Mesenchymal stem cell (in vitro differentiated cells and primary cell): ENCODE measurements around the gene C5orf34.
"Not testable (repeated sequence)": the region's sequence is repeated elsewhere in the genome, so short reads cannot be mapped to it uniquely, and the experiment has no call there.

Experiments
- DNase-seq: peaks from one replicate; pipeline ENCODE4 v3.0.0-alpha.2; 2013
- H2AFZ ChIP-seq: one replicate; pipeline ENCODE4 v1.6.1; 2013; ENCODE audit warnings: low read depth, mild to moderate bottlenecking, control low read depth, inconsistent platforms, low read length, moderate library complexity
- H2AK5ac ChIP-seq: 2 replicates; pipeline ENCODE4 v1.6.1; 2013; ENCODE audit warnings: low read length, moderate library complexity, mild to moderate bottlenecking, inconsistent platforms; ENCODE audit not compliant: severe bottlenecking
- H2BK120ac ChIP-seq: one replicate; pipeline ENCODE4 v1.6.1; 2013; ENCODE audit warnings: low read depth, mild to moderate bottlenecking, inconsistent platforms, low read length, moderate library complexity
- H2BK12ac ChIP-seq, 2 experiments: one replicate each; pipeline ENCODE4 v1.6.1; 2013; ENCODE audit warnings: inconsistent platforms in 2 of 2, low read length in 2 of 2, mild to moderate bottlenecking in 2 of 2, moderate library complexity in 2 of 2, control low read depth in 1 of 2
- H2BK15ac ChIP-seq: one replicate; pipeline ENCODE4 v1.6.1; 2013; ENCODE audit warnings: mild to moderate bottlenecking, low read depth, inconsistent platforms; ENCODE audit not compliant: poor library complexity, severe bottlenecking
- H2BK5ac ChIP-seq: 2 replicates; pipeline ENCODE4 v1.6.1; 2013; ENCODE audit warnings: low read depth, mild to moderate bottlenecking, low read length, control low read depth, inconsistent platforms; ENCODE audit not compliant: poor library complexity, severe bottlenecking
- H3K14ac ChIP-seq, 2 experiments: one replicate each; pipeline ENCODE4 v1.6.1; 2013; ENCODE audit warnings: inconsistent platforms in 2 of 2, low read length in 2 of 2, control low read depth in 1 of 2, mild to moderate bottlenecking in 1 of 2, moderate library complexity in 1 of 2
- H3K18ac ChIP-seq, 2 experiments: one replicate each; pipeline ENCODE4 v1.6.1; 2013; ENCODE audit warnings: inconsistent platforms in 2 of 2, low read length in 2 of 2, control low read depth in 1 of 2, low read depth in 1 of 2, mild to moderate bottlenecking in 1 of 2
- H3K23ac ChIP-seq, 2 experiments: one replicate each; pipeline ENCODE4 v1.6.1; 2013; ENCODE audit warnings: inconsistent platforms in 2 of 2, low read length in 2 of 2, mild to moderate bottlenecking in 2 of 2, moderate library complexity in 2 of 2, control low read depth in 1 of 2
- H3K27ac ChIP-seq: 2 replicates; pipeline ENCODE4 v1.5.1; 2013; ENCODE audit warnings: mild to moderate bottlenecking, moderate library complexity, low read length, control low read depth, inconsistent platforms; ENCODE audit not compliant: poor library complexity, severe bottlenecking
- H3K27me3 ChIP-seq, 2 experiments: 2 replicates each; pipeline versions ENCODE4 v1.6.1 to v1.7.0; 2013; ENCODE audit warnings: low read length in 2 of 2, mild to moderate bottlenecking in 2 of 2, moderate library complexity in 2 of 2, control low read depth in 1 of 2, inconsistent platforms in 1 of 2; ENCODE audit not compliant: control insufficient read depth in 1 of 2, insufficient read depth in 1 of 2
- H3K36me3 ChIP-seq, 2 experiments: 2 replicates each; pipeline versions ENCODE4 v1.6.1 to v1.7.0; 2013; ENCODE audit warnings: low read length in 2 of 2, control low read depth in 1 of 2, inconsistent platforms in 1 of 2, low read depth in 1 of 2, mild to moderate bottlenecking in 1 of 2; ENCODE audit not compliant: insufficient read depth in 2 of 2, control insufficient read depth in 1 of 2
- H3K4ac ChIP-seq, 2 experiments: one replicate each; pipeline ENCODE4 v1.6.1; 2013; ENCODE audit warnings: inconsistent platforms in 2 of 2, low read length in 2 of 2, mild to moderate bottlenecking in 2 of 2, moderate library complexity in 2 of 2, control low read depth in 1 of 2, low read depth in 1 of 2
- H3K4me1 ChIP-seq: 2 replicates; pipeline ENCODE4 v1.6.1; 2013; ENCODE audit warnings: low read depth, low read length, control low read depth; ENCODE audit not compliant: control insufficient read depth, insufficient read depth
- H3K4me2 ChIP-seq: 2 replicates; pipeline ENCODE4 v1.6.1; 2013; ENCODE audit warnings: low read length, mild to moderate bottlenecking, inconsistent platforms; ENCODE audit not compliant: poor library complexity, severe bottlenecking
- H3K4me3 ChIP-seq, 2 experiments: 2 replicates each; pipeline versions ENCODE4 v1.5.1 to v1.7.0; 2013; ENCODE audit warnings: low read length in 2 of 2, mild to moderate bottlenecking in 2 of 2, control low read depth in 1 of 2, low read depth in 1 of 2; ENCODE audit not compliant: insufficient read depth in 1 of 2
- H3K79me1 ChIP-seq: replicated peaks from 2 replicates; pipeline ENCODE4 v1.6.1; 2013; ENCODE audit warnings: mild to moderate bottlenecking, control low read depth, low read length, inconsistent platforms; ENCODE audit not compliant: poor library complexity, severe bottlenecking
- H3K9ac ChIP-seq: 2 replicates; pipeline ENCODE4 v1.7.0; 2013; ENCODE audit warnings: mild to moderate bottlenecking, low read length, moderate library complexity
- H3K9me3 ChIP-seq: 2 replicates; pipeline ENCODE4 v1.7.0; 2013; ENCODE audit warnings: mild to moderate bottlenecking, low read length; ENCODE audit not compliant: control insufficient read depth
- H4K8ac ChIP-seq: one replicate; pipeline ENCODE4 v1.6.1; 2013; ENCODE audit warnings: inconsistent platforms, mild to moderate bottlenecking, low read length, moderate library complexity
- H4K91ac ChIP-seq: one replicate; pipeline ENCODE4 v1.6.1; 2013; ENCODE audit warnings: mild to moderate bottlenecking, low read length, inconsistent platforms
- whole genome bisulfite sequencing: methylation state at CpG from one replicate; pipeline ENCODE4 v1.1.7; 2013; ENCODE audit warnings: mixed read lengths; 5-methylcytosine and 5-hydroxymethylcytosine counted together

C5orf34 gene

GRCh38 chr5:43554497-43554896 is 39.5 kb upstream of the C5orf34 start:
- Histone ChIP-seq H3K36me3 (peaks cover 0 to 58% of the 10 kb centered on the region in 2 experiments), H2BK15ac (no peak overlapping the region), H3K9ac (peak overlapping the region; percentile 97), H3K27me3 (no peaks in the 10 kb centered on the region), H3K4ac (no peak overlapping the region), H2AFZ (no peak overlapping the region), H2AK5ac (no peak overlapping the region), H3K9me3 (no peaks in the 10 kb centered on the region), H4K91ac (no peak overlapping the region), H3K79me1 (peaks cover 1% of the 10 kb centered on the region), H2BK5ac (no peak overlapping the region), H3K23ac (no peak overlapping the region), H2BK120ac (no peak overlapping the region), H3K18ac (no peak overlapping the region), H3K4me1 (peaks cover 1% of the 10 kb centered on the region), H3K4me2 (peak overlapping the region; percentile 1), H4K8ac (no peak overlapping the region), H2BK12ac (no peak overlapping the region), H3K27ac (no peak overlapping the region), H3K14ac (no peak overlapping the region), H3K4me3 (peak overlapping the region in 1 of 2 experiments; percentile 96)
- 93% methylated on average over 1 of the region's 1 CpG for WGBS
- no peak for DNase-seq

DNA sequence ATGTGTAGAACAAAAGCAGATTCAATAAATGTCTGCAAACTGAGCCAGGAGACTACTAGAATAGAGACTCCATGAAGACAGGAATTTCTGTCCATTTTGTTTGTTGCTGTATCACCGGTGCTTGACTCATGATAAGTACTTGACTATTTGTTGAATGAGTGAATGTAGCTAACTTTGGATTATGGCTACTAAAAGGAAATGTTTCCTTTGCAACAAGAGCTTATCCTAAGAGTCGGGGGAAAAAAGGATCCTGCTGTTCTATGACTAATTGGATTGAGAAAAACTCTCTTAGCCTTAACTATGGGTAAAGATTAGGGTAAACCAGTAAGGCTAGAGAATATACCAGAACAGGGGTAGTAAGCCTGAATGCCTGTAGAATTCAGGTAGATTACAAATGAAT is 38.4 kb upstream of the C5orf34 start:
- Histone ChIP-seq H3K27ac (no peak overlapping the region), H2BK120ac (no peak overlapping the region), H3K23ac (no peak overlapping the region), H3K79me1 (peaks cover 1% of the 10 kb centered on the region), H2BK5ac (no peak overlapping the region), H3K36me3 (peaks cover 0 to 69% of the 10 kb centered on the region in 2 experiments), H3K14ac (no peak overlapping the region), H2AK5ac (no peak overlapping the region), H3K4ac (no peak overlapping the region), H3K4me2 (no peak overlapping the region), H3K27me3 (no peaks in the 10 kb centered on the region), H3K18ac (no peak overlapping the region), H2BK12ac (no peak overlapping the region), H3K4me3 (no peak overlapping the region), H3K9me3 (no peaks in the 10 kb centered on the region), H3K4me1 (peaks cover 1% of the 10 kb centered on the region), H2BK15ac (no peak overlapping the region), H3K9ac (no peak overlapping the region), H2AFZ (no peak overlapping the region), H4K8ac (no peak overlapping the region), H4K91ac (no peak overlapping the region)
- WGBS, result 77% methylated on average over 2 of the region's 2 CpGs
- DNase-seq, result peak; percentile 42

DNA sequence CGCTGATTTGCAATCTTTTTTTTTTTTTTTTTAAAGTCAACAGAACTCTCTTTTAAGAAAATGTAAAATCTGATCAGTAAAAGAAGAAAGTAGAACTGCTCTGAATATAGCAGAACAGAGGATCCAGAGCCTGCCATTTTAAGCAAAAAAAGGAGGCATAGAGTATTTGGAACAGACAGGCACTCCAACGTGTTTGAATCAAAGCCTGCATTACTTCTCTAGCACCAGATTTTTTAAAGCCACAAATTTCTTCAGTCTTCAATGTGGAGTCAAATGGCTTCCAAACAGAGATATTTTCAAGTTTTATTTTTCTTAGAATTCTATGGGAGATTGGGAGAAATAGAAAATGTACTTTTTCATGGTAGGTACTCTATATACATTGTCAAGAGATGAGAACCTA is 36.8 kb upstream of the C5orf34 start:
- H4K8ac ChIP-seq, result no peak overlapping the region
- DNase-seq, result no peak
- no peak overlapping the region for H3K4me2 ChIP-seq
- no peak overlapping the region for H3K14ac ChIP-seq
- no peak overlapping the region for H3K4ac ChIP-seq
- no peak overlapping the region for H3K23ac ChIP-seq
- H3K18ac ChIP-seq, result no peak overlapping the region
- H3K27ac ChIP-seq, result no peak overlapping the region
- WGBS, result no CpG with 5 or more reads among the region's 2 CpGs
- H2BK15ac ChIP-seq, result no peak overlapping the region
- H2BK5ac ChIP-seq, result no peak overlapping the region
- no peak overlapping the region for H3K4me3 ChIP-seq
- H2AFZ ChIP-seq, result no peak overlapping the region
- no peak overlapping the region for H3K9ac ChIP-seq
- no peaks in the 10 kb centered on the region for H3K27me3 ChIP-seq
- H2BK12ac ChIP-seq, result no peak overlapping the region
- no peaks in the 10 kb centered on the region for H3K9me3 ChIP-seq
- H3K36me3 ChIP-seq, result peaks cover 2 to 85% of the 10 kb centered on the region in 2 experiments
- H2BK120ac ChIP-seq, result no peak overlapping the region
- no peak overlapping the region for H2AK5ac ChIP-seq
- no peak overlapping the region for H4K91ac ChIP-seq
- H3K4me1 ChIP-seq, result peaks cover 1% of the 10 kb centered on the region
- no peaks in the 10 kb centered on the region for H3K79me1 ChIP-seq

GRCh38 chr5:43549272-43549671 is 34.3 kb upstream of the C5orf34 start:
- not testable (repeated sequence) for H2BK120ac ChIP-seq, H3K4ac ChIP-seq, H3K4me3 ChIP-seq, H3K9ac ChIP-seq, H3K9me3 ChIP-seq, DNase-seq, H4K8ac ChIP-seq, H3K27me3 ChIP-seq, H2AFZ ChIP-seq, H3K23ac ChIP-seq, H3K79me1 ChIP-seq, H4K91ac ChIP-seq, H3K4me1 ChIP-seq, H2BK5ac ChIP-seq, H3K18ac ChIP-seq, H3K4me2 ChIP-seq, H2BK12ac ChIP-seq, H2AK5ac ChIP-seq, H3K27ac ChIP-seq, H3K14ac ChIP-seq, H2BK15ac ChIP-seq
- H3K36me3 ChIP-seq, result peaks cover 7 to 96% of the 10 kb centered on the region in 2 experiments
- 97% methylated on average over 8 of the region's 8 CpGs for WGBS
